HepG2 (cell line): ENCODE measurements around the gene IRF2.

Experiments used
- FOSL2 ChIP-seq: sonication (generic); formaldehyde crosslinking; IDR thresholded peaks from 2 replicates; pipeline ENCODE4 v1.4.0; 2020; ENCODE audit warnings: missing genetic modification reagents
- FOXK1 ChIP-seq: sonication (generic); formaldehyde crosslinking; IDR thresholded peaks from 2 replicates; pipeline ENCODE4 v1.4.0; 2020; ENCODE audit warnings: low read depth, missing genetic modification reagents, borderline replicate concordance
- NFIC ChIP-seq: IDR thresholded peaks from 2 replicates; pipeline ENCODE4 v1.6.1; 2012; ENCODE audit warnings: mild to moderate bottlenecking, low read length, inconsistent platforms
- POLR2A ChIP-seq, 2 experiments: IDR thresholded peaks; 2 replicates each; pipeline ENCODE4 v1.6.1; 2011; ENCODE audit warnings: low read depth in 2 of 2, low read length in 2 of 2, mild to moderate bottlenecking in 1 of 2, moderate library complexity in 1 of 2; ENCODE audit not compliant: insufficient read depth in 1 of 2
- ZNF274 ChIP-seq: sonication (generic); formaldehyde crosslinking; IDR thresholded peaks from 2 replicates; pipeline ENCODE4 v1.5.1; 2020; ENCODE audit warnings: mild to moderate bottlenecking, missing genetic modification reagents

- TF ChIP-seq ZNF274 (no peak), FOSL2 (CRISPR knock-in tag) (no peak), FOXK1 (no peak), NFIC (no peak), POLR2A (IDR thresholded peaks at IDR 0.05; ENCODE audit: insufficient read depth in 1 of 2, low read depth in 2 of 2, low read length in 2 of 2) (no peak)
Observed at GRCh38 chr4:184450743-184451535, 23.4 kb downstream of the IRF2 start.
